Mononuclear cell (primary cell): ENCODE data around the gene VPS45. TPM values are rescaled to one million over a fixed set of nuclear protein-coding genes. Genes with fewer than 3 reads are reported as not detected.
A peak's percentile ranks its signal among the peaks of the same experiment; 100 is the strongest.
"Not testable (repeated sequence)": the region's sequence is repeated elsewhere in the genome, so short reads cannot be mapped to it uniquely, and the experiment has no call there.

ENCODE experiments used
- H3K27me3 ChIP-seq: 2 replicates; pipeline ENCODE4 v1.6.0; 2011; ENCODE audit warnings: low read length, control low read depth; ENCODE audit not compliant: insufficient read depth
- H3K4me1 ChIP-seq: 2 replicates; pipeline ENCODE4 v1.5.1; 2011; ENCODE audit warnings: mild to moderate bottlenecking, low read length, control low read depth; ENCODE audit not compliant: insufficient read depth
- H3K4me3 ChIP-seq: 2 replicates; pipeline ENCODE4 v1.5.1; 2011; ENCODE audit warnings: mild to moderate bottlenecking, low read length, moderate library complexity
- H3K9me3 ChIP-seq: 2 replicates; pipeline ENCODE4 v1.5.1; 2011; ENCODE audit warnings: low read depth, mild to moderate bottlenecking, control low read depth, low read length
- total RNA-seq: library from RNA; depleted of rRNA; stranded (reverse); fragments of >200 nt; gene quantifications from one replicate; pipeline ENCODE4 v1.2.3, GENCODE V29; 2012

Gene VPS45, protein sequence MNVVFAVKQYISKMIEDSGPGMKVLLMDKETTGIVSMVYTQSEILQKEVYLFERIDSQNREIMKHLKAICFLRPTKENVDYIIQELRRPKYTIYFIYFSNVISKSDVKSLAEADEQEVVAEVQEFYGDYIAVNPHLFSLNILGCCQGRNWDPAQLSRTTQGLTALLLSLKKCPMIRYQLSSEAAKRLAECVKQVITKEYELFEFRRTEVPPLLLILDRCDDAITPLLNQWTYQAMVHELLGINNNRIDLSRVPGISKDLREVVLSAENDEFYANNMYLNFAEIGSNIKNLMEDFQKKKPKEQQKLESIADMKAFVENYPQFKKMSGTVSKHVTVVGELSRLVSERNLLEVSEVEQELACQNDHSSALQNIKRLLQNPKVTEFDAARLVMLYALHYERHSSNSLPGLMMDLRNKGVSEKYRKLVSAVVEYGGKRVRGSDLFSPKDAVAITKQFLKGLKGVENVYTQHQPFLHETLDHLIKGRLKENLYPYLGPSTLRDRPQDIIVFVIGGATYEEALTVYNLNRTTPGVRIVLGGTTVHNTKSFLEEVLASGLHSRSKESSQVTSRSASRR
- 11.5 TPM for total RNA-seq

DNA sequence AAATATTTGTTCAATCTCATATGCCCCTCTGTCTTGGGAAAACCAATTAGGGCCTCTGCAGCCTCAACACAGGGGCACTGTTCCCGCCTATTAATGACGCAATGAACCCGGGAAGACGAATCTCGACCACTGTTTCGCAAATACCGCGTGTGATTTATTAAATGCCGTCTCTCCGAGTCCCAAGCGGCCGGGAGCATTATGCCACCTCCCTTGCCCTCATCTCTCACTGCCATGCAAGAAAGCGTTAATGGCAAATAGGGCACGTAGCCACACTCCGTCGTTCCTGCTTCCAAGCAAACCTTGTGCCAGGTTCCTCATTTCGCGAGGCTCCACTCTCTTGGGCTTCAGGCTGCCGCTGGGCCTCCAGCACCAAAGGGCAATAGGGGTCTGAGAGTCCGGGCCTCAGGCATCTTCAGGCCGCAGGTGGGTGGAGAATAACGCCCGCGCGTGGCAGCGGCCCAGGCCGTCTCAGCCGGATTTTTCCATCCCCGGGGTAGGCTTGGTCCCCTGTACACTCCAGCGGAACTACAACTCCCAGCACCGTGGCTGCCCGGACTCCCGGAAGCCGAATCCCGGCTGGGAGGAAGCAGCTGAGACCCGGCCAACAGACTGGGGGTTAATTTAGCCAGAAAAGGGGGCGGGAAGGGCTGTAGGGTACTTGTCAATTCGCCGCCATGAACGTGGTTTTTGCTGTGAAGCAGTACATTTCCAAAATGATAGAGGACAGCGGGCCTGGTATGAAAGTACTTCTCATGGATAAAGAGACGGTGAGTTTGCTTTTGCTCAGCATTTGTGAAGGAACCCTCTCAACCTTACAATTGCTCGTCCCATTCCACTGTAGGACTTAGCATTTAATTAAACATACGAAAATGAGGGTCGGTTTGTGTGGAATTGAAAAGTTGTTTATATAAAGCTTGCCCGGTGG, at the start of gene VPS45:
VPS45 (plus strand) TSS at position 593 of the 925 bp plus-strand sequence; CDS start at position 675, 82 bp downstream.
- Histone ChIP-seq H3K4me3 (peak within 1 kb of the TSS; percentile 65), H3K27me3 (no peaks in the 10 kb centered on the region), H3K4me1 (peaks cover 22% of the 10 kb centered on the region), H3K9me3 (no peaks in the 10 kb centered on the region)

GRCh38 chr1:150018165-150018564, 49.4 kb upstream of the VPS45 start:
- H3K9me3 ChIP-seq, result no peaks in the 10 kb centered on the region
- no peaks in the 10 kb centered on the region for H3K4me1 ChIP-seq
- H3K4me3 ChIP-seq, result no peak overlapping the region
- H3K27me3 ChIP-seq, result peaks cover 77% of the 10 kb centered on the region

GRCh38 chr1:150020711-150021110, 46.9 kb upstream of the VPS45 start:
- Histone ChIP-seq H3K27me3 (peaks cover 78% of the 10 kb centered on the region), H3K4me3 (no peak overlapping the region), H3K9me3 (no peaks in the 10 kb centered on the region), H3K4me1 (no peaks in the 10 kb centered on the region)

- Histone ChIP-seq H3K27me3 (peaks cover 77% of the 10 kb centered on the region), H3K9me3 (no peaks in the 10 kb centered on the region), H3K4me1 (no peaks in the 10 kb centered on the region)
These were observed 46.3 kb upstream of the VPS45 start for GRCh38 chr1:150021191-150021694.

DNA sequence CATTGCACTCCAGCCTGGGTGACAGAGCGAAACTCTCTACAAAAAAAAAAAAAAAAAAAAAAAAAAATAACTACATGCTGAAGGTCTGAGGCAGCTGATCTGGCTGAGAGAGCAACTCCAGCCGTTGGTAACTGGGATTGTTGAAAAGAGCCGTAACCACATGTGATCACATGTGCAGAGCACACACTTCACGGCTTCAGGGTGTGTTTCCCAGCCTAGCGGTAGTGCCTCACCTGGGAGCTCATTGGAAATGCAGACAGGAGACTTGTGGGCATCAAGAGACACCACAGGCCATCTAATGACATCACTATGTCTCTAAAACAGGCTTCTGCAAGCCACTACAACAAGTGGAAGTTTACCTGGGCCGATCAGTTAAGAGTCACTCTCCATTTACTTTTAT, 45.2 kb upstream of the VPS45 start:
- Histone ChIP-seq H3K4me1 (no peaks in the 10 kb centered on the region), H3K27me3 (peaks cover 79% of the 10 kb centered on the region), H3K9me3 (no peaks in the 10 kb centered on the region), H3K4me3 (no peak overlapping the region)

More at GRCh38 chr1:150021191-150021694, 46.3 kb upstream of the VPS45 start:
- no peak overlapping the region for H3K4me3 ChIP-seq

- Histone ChIP-seq H3K4me1 (no peaks in the 10 kb centered on the region), H3K4me3 (no peak overlapping the region), H3K9me3 (no peaks in the 10 kb centered on the region), H3K27me3 (peaks cover 66% of the 10 kb centered on the region)
These were observed 43.4 kb upstream of the VPS45 start for GRCh38 chr1:150024156-150024555.

DNA sequence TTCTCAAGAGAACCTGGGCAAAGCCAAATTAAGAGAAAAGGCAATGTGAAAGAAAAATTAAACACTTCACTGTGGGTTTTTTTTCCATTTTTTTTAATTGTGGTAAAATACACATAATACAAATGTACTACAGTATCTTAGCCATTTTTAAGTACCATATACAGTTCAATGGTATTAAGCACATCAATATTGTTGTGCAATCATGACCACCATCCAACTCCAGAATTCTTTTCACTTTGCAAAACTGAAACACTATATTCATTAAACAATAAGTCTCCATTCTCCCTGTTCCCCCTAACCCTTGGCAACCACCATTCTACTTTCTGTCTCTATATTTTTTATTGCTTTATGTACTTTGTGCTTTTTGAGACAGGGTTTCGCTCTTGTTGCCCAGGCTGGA, 39.3 kb upstream of the VPS45 start:
- Histone ChIP-seq H3K9me3 (no peaks in the 10 kb centered on the region), H3K4me1 (no peaks in the 10 kb centered on the region), H3K4me3 (no peak overlapping the region), H3K27me3 (peaks cover 53% of the 10 kb centered on the region)

GRCh38 chr1:150034336-150034735, 33.2 kb upstream of the VPS45 start:
- no peak overlapping the region for H3K4me3 ChIP-seq
- H3K4me1 ChIP-seq, result no peaks in the 10 kb centered on the region
- H3K9me3 ChIP-seq, result no peaks in the 10 kb centered on the region
- peaks cover 25% of the 10 kb centered on the region for H3K27me3 ChIP-seq

- Histone ChIP-seq H3K9me3 (no peaks in the 10 kb centered on the region), H3K27me3 (peaks cover 5% of the 10 kb centered on the region), H3K4me3 (no peak overlapping the region), H3K4me1 (peaks cover 26% of the 10 kb centered on the region)
These were observed 17.6 kb upstream of the VPS45 start for GRCh38 chr1:150049926-150050325.

GRCh38 chr1:150051089-150051373, 16.5 kb upstream of the VPS45 start:
- H3K27me3 ChIP-seq, result peaks cover 3% of the 10 kb centered on the region
- H3K4me1 ChIP-seq, result peaks cover 26% of the 10 kb centered on the region

GRCh38 chr1:150051905-150052412, 15.6 kb upstream of the VPS45 start:
- peaks cover 26% of the 10 kb centered on the region for H3K4me1 ChIP-seq
- not testable (repeated sequence) for H3K27me3 ChIP-seq, H3K4me3 ChIP-seq, H3K9me3 ChIP-seq

More at GRCh38 chr1:150051089-150051373, 16.5 kb upstream of the VPS45 start:
- no peak overlapping the region for H3K4me3 ChIP-seq
- H3K9me3 ChIP-seq, result no peaks in the 10 kb centered on the region

DNA sequence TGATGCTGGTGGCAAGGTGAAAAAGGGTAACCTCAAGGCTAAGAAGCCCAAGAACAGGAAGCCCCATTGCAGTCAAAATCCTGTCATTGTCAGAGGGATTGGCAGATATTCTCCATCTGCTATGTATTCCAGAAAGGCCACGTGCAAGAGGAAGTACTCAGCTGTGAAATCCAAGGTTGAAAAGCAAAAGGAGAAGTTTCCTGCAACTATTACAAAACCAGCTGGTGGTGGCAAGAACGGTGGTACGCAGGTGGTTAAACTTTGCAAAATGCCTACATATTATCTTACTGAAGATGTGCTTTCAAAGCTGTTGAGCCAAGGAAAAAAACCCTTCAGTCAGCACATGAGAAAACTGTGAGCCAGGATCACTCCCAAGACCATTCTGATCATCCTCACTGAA, 13.7 kb upstream of the VPS45 start:
- Histone ChIP-seq H3K9me3 (no peaks in the 10 kb centered on the region), H3K4me3 (no peak overlapping the region), H3K4me1 (peaks cover 26% of the 10 kb centered on the region), H3K27me3 (no peaks in the 10 kb centered on the region)

GRCh38 chr1:150055507-150055906, 12.1 kb upstream of the VPS45 start:
- H3K4me1 ChIP-seq, result peaks cover 26% of the 10 kb centered on the region
- H3K4me3 ChIP-seq, H3K9me3 ChIP-seq, H3K27me3 ChIP-seq: not testable (repeated sequence)

- Histone ChIP-seq H3K4me1 (peaks cover 22% of the 10 kb centered on the region), H3K9me3 (no peaks in the 10 kb centered on the region), H3K4me3 (no peak overlapping the region), H3K27me3 (no peaks in the 10 kb centered on the region)
These were observed 11.2 kb upstream of the VPS45 start for GRCh38 chr1:150056407-150056806.

GRCh38 chr1:150060260-150060659, 7.3 kb upstream of the VPS45 start:
- H3K4me1 ChIP-seq, result peaks cover 4% of the 10 kb centered on the region
- no peaks in the 10 kb centered on the region for H3K27me3 ChIP-seq
- H3K4me3 ChIP-seq, result no peak overlapping the region
- no peaks in the 10 kb centered on the region for H3K9me3 ChIP-seq
